Omental fat pad (tissue), 4 donors: Measurements from ENCODE around the gene MNDA. TPM values are rescaled to one million over a fixed set of nuclear protein-coding genes. Genes with fewer than 3 reads are reported as not detected.
A peak's percentile ranks its signal among the peaks of the same experiment; 100 is the strongest.

ENCODE experiments used
- ATAC-seq: fragments of 150-250 bp; one replicate; pipeline ENCODE4 v1.9.1; 2016; ENCODE audit warnings: mild to moderate bottlenecking, moderate library complexity; ENCODE audit not compliant: low FRiP score
- DNase-seq: peaks from one replicate; pipeline ENCODE4 v3.0.0-alpha.2; 2019; ENCODE audit warnings: low spot score
- CTCF ChIP-seq, 3 donors: fragments of 450-650 bp; IDR thresholded peaks; one replicate each; pipeline ENCODE4 v1.5.1; 2016 to 2017; ENCODE audit warnings: antibody characterized with exemption in 3 of 3, mild to moderate bottlenecking in 3 of 3, moderate library complexity in 2 of 3
- total RNA-seq, 4 donors: library from RNA; depleted of rRNA; stranded (reverse); fragments of >200 nt; gene quantifications; one replicate each; pipeline ENCODE4 v1.1.0, GENCODE V29; 2016

The MNDA gene
- total RNA-seq, 4 donors from 2014 or later, result 7.4 to 27.0 (median 17.9) TPM

- DNase-seq (no peak), ATAC-seq (no peak)
- no peak for TF ChIP-seq CTCF (IDR thresholded peaks at IDR 0.05)
Measured at GRCh38 chr1:158803678-158804077, 27.5 kb upstream of the MNDA start.

- peak; percentile 82 for ATAC-seq
- DNase-seq, result no peak
- no peak for TF ChIP-seq CTCF (IDR thresholded peaks at IDR 0.05)
Measured at GRCh38 chr1:158806916-158807536, 24.1 kb upstream of the MNDA start.

- no peak for ATAC-seq
- DNase-seq, result no peak
- no peak for TF ChIP-seq CTCF (IDR thresholded peaks at IDR 0.05)
Measured at GRCh38 chr1:158809256-158809655, 21.9 kb upstream of the MNDA start.

GRCh38 chr1:158809862-158810261 lies 21.3 kb upstream of the MNDA start:
- ATAC-seq, result no peak
- TF ChIP-seq CTCF (IDR thresholded peaks at IDR 0.05), result no peak
- no peak for DNase-seq

GRCh38 chr1:158810311-158810710 lies 20.8 kb upstream of the MNDA start:
- no peak for TF ChIP-seq CTCF (IDR thresholded peaks at IDR 0.05)
- DNase-seq (no peak), ATAC-seq (no peak)

GRCh38 chr1:158812336-158812735 lies 18.8 kb upstream of the MNDA start:
- TF ChIP-seq CTCF (IDR thresholded peaks at IDR 0.05), result no peak
- no peak for DNase-seq
- no peak for ATAC-seq

- no peak for TF ChIP-seq CTCF (IDR thresholded peaks at IDR 0.05)
- ATAC-seq, result no peak
- no peak for DNase-seq
Measured at GRCh38 chr1:158813164-158813563, 18.0 kb upstream of the MNDA start.
